GM21576 (cell line): ENCODE measurements around the gene OR2D3.
"Not testable (repeated sequence)": the region's sequence is repeated elsewhere in the genome, so short reads cannot be mapped to it uniquely, and the experiment has no call there.

Experiments used
- ATAC-seq: cut with Tn5 transposase; IDR thresholded peaks from one replicate; pipeline ENCODE4 v1.9.1; 2021; ENCODE audit warnings: mild to moderate bottlenecking, moderate library complexity; ENCODE audit not compliant: unreplicated experiment

OR2D3 gene, protein sequence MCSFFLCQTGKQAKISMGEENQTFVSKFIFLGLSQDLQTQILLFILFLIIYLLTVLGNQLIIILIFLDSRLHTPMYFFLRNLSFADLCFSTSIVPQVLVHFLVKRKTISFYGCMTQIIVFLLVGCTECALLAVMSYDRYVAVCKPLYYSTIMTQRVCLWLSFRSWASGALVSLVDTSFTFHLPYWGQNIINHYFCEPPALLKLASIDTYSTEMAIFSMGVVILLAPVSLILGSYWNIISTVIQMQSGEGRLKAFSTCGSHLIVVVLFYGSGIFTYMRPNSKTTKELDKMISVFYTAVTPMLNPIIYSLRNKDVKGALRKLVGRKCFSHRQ

DNA sequence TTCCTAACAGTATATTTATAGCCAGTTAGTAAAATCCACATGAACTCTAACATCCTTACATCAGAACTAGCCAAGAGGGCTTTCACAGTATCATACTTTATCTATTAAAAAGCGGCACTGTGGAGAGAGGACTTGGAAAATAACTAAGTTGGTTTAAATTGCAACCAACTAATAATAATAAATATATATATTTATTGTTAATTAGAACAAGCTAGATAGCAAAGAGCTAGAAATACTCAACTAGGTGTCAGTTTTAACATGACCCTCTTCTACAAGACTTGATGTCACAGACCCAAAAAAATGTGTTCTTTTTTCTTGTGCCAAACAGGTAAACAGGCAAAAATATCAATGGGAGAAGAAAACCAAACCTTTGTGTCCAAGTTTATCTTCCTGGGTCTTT lies at the start of gene OR2D3:
Gene OR2D3 (plus strand): TSS at position 301 of the 400 bp plus-strand sequence. CDS start 0 bp downstream, at position 301.
- no peak for ATAC-seq

DNA sequence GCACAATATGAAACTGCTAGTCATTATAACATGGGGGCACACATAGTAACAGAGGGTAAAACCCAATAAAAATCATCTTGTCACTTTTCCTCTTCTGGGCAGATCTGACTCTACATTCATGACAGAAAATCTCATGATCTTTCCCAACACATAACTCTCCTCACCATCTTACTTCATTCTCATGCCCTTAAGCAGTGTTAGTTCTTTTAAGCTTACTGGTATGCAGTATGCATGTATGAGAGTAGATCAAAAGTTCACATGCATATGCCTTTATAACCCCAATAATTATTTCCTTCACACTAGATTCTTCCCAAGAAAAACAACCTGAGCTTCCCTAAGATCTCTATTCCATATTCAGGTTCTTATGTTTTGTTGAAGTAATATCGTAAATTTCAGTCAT lies 49.5 kb upstream of the OR2D3 start:
- no peak for ATAC-seq

DNA sequence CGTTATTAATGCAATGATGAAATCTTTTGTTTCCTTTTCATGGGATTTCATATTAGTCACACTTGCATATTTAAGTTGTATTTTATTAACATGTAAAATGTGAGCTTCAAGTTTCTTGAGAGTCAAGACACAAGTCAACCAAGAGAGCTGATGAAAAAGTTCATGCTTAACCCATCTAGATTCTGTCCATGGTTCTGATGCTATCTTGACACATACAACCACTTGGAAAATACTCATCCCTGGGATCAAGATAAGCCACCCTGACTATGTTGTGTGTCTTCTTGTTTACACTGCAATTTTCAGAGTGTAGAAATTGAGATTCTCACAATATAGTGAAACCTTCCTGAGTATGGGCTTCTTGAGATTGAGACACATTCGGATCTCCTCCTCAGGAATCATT lies 45.0 kb upstream of the OR2D3 start:
- ATAC-seq, result no peak

DNA sequence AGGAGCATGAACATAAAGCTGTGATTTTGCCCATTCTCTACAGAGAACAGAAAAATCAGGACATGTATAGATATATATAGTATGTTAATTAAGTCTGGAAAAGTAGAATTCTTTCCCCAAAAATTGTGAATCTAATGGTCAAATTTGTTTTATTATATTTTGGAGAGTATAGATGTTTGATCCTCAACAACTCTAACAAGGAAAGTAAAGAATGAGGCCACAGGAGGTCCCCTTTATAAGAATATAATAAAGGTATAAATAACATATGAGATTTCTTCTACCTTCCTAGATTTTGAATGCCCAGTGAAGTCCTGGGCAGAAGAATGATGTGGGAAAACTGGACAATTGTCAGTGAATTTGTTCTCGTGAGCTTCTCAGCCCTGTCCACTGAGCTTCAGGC lies 44.5 kb upstream of the OR2D3 start, which contains the start of gene OR10A4:
Gene OR10A4 (plus strand): TSS at position 301 of the 400 bp plus-strand sequence. CDS start 23 bp downstream, at position 324.
- no peak for ATAC-seq

DNA sequence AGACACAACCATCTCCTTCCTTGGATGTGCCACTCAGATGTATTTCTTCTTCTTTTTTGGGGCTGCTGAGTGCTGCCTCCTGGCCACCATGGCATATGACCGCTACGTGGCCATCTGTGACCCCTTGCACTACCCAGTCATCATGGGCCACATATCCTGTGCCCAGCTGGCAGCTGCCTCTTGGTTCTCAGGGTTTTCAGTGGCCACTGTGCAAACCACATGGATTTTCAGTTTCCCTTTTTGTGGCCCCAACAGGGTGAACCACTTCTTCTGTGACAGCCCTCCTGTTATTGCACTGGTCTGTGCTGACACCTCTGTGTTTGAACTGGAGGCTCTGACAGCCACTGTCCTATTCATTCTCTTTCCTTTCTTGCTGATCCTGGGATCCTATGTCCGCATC lies 43.9 kb upstream of the OR2D3 start:
- ATAC-seq, result no peak

DNA sequence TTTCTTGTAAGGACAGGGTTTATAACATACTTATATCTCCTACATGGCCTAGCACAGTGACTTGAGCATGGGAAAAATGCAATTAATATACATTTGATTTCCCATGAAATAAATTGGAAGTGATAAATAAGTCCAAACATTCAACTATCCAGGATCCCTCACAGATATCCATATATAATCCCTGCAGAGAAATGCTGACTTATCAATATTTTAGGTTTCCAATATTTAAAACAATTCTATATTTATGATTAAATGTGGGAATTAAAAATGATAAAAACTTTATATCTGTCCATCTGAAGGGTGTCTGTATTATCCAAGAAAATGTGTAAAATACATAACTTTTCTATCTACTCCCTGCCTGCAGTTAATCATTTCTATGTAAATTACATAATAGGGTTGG lies 38.1 kb upstream of the OR2D3 start:
- ATAC-seq, result no peak

DNA sequence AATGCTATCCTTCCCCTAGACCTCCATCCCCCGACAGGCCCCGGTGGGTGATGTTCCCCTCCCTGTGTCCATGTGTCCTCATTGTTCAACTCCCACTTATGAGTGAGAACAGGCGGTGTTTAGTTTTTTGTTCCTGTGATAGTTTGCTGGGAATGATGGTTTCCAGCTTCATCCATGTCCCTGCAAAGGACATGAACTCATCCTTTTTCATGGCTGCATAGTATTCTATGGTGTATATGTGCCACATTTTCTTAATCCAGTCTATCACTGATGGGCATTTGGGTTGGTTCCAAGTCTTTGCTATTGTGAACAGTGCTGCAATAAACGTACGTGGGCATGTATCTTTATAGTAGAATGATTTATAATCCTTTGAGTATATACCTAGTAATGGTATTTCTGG lies 33.1 kb upstream of the OR2D3 start:
- ATAC-seq, result not testable (repeated sequence)

DNA sequence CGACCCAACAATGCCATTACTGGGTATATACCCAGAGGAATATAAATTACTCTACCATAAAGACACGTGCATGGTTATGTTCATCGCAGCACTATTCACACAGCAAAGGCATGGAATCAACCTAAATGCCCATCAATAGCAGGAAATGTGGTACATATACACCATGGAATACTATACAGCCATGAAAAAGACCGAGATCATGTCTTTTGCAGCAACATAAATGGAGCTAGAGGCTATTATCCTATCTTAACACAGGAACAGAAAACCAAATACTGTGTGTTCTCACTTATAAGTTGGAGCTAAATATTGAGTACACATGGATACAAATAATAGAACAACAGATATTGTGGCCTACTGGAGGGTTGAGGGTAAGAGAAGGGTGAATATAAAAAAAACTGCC lies 32.0 kb upstream of the OR2D3 start:
- no peak for ATAC-seq

DNA sequence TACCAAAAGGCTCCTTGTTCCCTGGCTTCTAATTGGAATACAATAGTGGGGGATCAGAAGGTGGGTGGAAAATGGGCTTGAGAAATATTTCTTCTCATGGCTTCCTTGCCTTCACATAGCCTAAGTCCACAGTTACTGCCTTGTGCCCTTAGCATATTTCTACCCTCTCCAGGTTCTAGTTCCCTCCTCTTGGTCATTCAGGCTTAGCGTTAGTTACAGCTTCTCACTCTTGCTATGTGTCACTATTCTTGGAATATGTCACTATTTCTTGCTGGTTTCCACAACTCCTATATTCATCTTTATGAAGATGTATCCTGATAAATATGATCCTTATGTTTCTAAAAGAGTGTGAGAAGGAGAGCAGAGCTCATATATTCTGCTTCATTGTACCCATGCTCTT lies 31.0 kb upstream of the OR2D3 start:
- ATAC-seq, result no peak

DNA sequence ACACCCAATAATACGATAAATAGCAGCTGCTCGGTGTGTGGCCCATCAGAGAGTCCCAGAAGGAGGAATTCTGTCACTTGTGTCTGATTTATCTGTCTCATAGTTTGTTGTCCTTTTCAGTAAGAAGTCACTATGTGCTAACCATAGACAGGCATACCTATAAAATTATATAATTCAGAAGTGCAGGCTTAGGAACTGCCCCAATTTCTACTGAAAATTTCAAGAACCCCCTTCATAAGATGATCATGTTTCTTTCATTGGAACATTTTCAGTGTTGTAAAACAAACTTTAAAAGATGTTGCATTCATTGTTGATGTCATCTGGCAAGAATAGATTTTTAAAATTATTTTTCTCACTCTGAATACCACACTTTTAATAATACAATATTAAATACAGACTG lies 28.4 kb upstream of the OR2D3 start, which contains the start of gene OR2D2:
Gene OR2D2 (minus strand): TSS at position 101 of the 400 bp plus-strand sequence. CDS start 0 bp downstream, at position 101.
- no peak for ATAC-seq

DNA sequence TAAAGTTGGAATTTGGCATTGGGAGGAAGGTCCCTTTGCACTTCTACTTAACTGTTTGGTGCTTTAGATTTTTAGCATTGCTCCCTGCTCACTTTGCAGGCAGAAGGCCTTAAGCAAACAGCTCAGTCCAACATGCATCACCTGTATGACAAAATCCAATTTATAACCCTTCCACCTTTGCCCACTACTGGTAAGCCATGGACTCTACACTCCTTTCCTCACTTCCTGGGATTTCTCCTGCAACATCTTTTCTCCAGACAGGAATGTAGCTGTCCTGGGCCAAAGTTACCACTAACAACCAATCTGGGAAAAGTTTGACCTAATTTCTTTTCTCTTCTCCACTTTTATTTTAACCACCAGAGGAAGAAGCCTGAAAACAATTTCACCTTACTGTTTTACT lies 26.7 kb upstream of the OR2D3 start:
- ATAC-seq, result no peak

DNA sequence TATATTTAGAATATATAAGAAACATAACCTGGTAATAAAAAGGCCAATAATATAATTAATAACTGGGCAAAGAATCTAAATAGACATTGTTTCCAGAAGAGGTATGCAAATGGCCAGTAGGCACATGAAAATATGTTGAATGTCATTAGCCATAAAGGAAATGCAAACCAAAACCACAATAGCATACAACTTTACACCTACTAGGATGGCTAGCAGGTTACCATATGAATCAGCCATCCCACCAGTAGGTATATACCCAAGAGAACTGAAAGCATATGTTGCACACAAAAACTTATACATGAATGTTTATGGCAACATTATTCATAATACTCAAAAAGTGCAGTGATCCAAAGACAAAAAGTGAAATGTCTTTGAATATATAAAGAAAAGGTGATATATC lies 25.8 kb upstream of the OR2D3 start:
- peak; percentile 89 for ATAC-seq

DNA sequence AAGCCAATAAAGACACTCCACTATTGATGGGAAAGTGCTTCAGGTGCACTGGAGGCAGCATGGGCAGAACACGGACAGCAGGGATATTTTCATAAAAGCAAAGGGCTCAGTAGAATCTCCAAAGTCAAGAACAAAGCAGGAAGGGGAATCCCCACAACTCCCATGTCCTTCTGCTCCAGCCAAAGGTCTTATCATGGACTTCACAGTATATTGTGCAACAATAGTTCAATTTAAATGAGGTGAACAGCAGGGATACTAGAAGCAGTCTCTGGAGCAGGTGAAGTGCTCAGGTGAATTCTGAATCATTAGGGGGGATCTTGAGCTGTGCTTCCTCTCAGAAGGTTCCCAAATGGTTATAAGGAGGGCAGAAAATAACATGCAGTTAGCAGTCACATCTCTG lies 21.9 kb upstream of the OR2D3 start:
- ATAC-seq, result no peak

DNA sequence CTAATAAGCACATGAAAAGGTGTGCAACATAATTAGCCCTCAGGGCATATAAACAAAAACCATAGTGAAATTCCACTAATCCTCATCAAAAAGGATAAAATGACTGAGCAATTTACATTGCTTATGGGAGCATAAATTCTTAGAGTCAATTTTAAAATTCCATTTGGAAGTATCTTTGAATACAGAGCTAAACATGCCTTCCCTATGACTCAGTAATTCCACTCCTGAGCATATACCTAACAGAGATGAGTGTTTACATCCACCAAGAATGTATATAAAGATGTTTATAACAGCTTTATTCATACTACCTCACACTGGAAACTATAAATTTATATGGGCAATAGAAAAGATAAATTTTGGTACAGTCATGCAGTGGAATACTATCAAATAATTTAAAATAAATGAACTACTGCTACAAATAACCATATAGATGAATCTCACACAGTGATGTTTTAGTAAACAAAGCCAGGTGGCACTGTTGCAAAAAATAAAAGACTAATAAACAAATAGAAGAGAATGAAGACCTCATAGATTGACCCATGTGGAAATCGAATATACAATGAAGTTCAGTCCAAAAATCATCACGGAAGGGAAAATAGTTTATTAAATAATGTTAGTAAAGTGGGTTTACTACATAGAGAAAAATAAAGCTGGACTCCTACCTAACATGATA lies 20.3 kb upstream of the OR2D3 start:
- ATAC-seq, result no peak

DNA sequence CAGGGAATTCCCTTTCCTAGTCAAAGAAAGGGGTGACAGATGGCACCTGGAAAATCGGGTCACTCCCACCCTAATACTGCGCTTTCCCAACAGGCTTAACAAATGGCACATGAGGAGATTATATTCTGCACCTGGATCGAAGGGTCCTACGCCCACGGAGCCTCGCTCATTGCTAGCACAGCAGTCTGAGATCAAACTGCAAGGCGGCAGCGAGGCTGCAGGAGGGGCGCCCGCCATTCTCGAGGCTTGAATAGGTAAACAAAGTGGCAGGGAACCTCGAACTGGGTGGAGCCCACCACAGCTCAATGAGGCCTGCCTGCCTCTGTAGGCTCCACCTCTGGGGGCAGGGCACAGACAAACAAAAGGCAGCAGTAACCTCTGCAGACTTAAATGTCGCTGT lies 16.0 kb upstream of the OR2D3 start:
- ATAC-seq, result not testable (repeated sequence)

DNA sequence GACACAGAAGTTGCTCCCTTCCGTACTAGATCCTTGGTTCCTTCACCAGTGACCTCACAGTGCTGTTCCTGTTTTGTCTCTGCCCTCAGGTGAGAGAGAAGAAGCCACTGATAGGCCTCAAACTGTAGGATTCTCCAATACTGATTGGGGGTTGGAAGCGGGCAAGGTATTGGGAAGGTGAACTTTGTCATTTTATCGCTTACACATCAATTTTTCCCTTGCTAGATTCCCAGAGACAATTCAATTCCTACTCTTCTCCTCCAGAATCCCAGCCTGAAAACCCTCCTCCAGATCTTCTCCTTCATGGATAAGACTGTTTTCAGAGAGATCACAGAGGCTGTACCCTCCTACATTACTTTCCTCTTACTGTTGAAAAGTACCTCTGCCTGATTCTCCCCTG lies 9.4 kb upstream of the OR2D3 start:
- no peak for ATAC-seq

DNA sequence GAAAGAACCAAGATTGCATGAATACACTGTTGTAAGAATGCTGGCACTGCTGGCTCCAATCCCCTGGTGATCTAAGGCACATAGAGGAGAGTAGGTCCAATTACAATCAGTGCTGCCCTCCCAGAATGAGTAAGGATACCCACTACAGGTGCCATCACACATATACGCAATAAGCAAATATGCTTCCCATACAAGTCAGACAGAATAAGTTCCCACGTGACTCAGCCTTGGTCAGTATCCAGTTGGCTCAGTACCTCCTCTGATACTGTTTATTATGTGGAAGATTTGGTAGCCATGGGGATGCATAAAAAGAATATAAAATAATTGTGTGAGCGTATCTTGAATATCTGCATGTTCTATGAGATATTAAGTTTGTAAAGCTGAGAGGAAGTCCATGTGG lies 8.9 kb upstream of the OR2D3 start:
- ATAC-seq, result no peak

DNA sequence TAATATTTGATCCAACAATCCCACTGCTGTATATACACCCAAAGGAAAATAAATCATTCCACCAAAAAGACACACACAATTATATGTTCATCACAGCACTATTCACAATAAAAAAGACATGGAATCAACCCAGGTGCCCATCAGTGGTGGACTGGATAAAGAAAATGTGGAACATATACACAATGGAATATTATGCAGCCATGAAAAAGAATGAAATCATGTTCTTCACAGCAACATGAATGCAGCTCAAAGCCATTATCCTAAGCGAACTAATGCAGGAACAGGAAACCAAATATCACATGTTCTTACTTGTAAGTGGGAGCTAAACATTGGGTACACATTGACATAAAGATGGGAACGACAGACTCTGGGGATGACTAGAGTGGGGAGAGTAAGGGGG lies 1.1 kb upstream of the OR2D3 start:
- no peak for ATAC-seq

DNA sequence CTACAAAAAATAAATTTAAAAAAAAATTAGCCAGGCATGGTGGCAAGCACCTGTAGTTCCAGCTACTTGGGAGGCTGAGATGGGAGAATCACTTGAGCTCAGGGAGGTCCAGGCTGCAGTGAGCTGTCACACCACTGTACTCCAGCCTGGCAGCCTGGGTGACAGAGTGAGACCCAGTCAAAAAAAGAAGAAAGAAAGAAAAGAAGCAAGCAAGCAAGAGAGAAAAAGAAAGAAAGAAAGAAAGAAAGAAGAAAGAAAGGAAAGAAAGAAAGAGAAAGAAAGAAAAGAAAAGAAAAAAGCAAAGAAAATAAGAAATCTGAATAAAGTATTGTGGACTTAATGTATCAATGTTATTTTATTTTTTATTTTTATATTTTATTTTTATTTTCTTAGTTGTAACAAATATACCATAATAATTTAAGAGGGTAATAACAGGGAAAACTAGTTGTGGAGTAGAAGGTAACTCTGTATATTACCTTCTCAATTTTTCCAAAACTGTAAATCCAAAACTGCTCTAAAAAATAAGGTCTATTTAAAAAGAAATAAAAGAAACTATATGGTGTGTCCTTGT lies 4.3 kb downstream of the OR2D3 start:
- ATAC-seq, result no peak

DNA sequence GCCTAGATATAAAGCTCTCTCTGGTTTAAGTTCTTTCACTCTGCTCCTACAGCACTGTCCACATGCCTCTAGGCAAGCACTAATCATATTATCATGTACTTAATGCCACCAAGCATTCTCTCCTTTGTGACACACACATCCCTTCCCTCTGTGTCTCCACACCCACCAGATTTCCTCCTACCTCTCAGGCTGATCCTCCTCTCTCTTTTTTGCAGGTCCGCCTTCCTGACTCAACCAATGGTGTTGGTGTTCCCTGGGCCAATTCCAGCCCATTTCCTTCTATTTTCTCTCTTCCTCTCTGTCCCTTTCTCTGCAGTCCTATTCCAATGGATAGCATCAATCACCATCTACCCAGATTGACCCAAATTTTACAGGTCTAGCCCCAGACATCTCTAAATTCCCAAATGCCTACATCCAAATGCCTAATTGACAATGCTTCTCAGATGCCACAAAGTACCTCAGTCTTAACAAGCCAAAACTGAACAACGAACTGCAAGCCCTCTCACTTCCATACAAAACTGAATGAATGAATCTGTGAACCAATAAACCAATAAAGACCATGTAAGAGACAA lies 4.9 kb downstream of the OR2D3 start:
- ATAC-seq, result peak; percentile 4

DNA sequence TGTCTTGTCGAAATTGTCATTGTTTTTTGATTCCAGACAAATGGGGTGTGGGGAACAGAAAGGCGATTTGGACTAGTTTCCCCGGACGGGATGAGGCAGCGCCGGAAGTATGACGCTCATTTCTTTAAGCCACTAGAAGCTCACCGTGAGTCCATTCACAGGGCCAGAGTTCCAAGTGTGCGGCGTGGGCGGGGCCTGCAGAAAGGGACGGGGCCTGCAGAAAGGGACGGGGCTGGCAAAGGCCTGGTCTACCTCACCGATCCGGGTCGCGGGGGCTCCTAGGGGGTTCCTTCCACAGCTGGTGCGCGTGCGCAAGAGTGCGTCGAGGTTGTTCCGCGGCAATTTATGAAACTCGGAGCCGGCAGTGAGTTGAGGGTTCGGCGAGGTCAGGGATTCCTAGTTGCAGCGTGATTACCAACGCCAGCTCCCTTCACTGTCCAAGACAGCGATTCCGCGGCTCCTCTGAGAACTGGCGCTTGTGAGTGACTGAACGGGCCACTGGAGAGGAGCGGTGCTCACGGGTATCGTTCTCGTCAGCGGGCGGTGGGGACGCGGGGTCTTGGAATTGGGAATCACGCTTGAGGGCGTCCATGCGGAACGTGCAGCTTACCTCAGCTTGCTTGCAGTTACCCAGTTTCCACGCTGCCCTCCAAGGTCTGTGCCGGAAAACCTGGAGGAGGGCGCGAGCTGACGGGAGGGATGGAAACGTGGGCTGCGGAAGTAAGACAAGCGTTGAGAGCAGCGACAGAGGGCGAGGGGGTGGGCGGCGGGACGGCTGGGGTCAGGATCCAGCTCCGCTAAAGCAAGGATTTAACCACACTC lies 5.6 kb downstream of the OR2D3 start, which contains the start of gene ZNF215:
Gene ZNF215 (plus strand): TSS at position 219 of the 822 bp plus-strand sequence. CDS start 5,847 bp downstream, outside the sequence.
- peak; percentile 53 for ATAC-seq
